MCF 10A (cell line): ENCODE data around the gene C2CD4D. TPM values are rescaled to one million over a fixed set of nuclear protein-coding genes. Genes with fewer than 3 reads are reported as not detected.

Experiments
- BruUV-seq: library from RNA; stranded (reverse); fragments of 400-500 nt; replicated peaks from 2 replicates; lab custom pipeline; 2021; lab: Mats Ljungman, UMichigan
- CTCF ChIA-PET: fragments of 300-600 bp; sonication (Branson Sonifier 250); formaldehyde crosslinking; extraction: SDS; loops from one replicate; lab custom pipeline; 2021; ENCODE audit warnings: antibody characterized with exemption, inconsistent platforms; lab: Yijun Ruan, JAX
- POLR2A ChIA-PET: fragments of 300-600, 350-650 bp; sonication (Branson Sonifier 250); formaldehyde crosslinking; extraction: SDS; loops from one replicate; lab custom pipeline; 2020; ENCODE audit warnings: antibody characterized with exemption, inconsistent platforms; lab: Yijun Ruan, JAX
- DNase-seq: peaks from one replicate; pipeline ENCODE4 v3.0.0-alpha.2; 2018; ENCODE audit not compliant: unreplicated experiment
- H3K27ac Mint-ChIP-seq: one replicate; pipeline ENCODE4 v1.8.0; 2022; ENCODE audit warnings: mild to moderate bottlenecking, low read depth, mixed read lengths; ENCODE audit not compliant: unreplicated experiment
- H3K27me3 Mint-ChIP-seq: one replicate; pipeline ENCODE4 v1.8.0; 2022; ENCODE audit warnings: mixed read lengths; ENCODE audit not compliant: insufficient read depth, unreplicated experiment
- H3K36me3 Mint-ChIP-seq: one replicate; pipeline ENCODE4 v1.8.0; 2022; ENCODE audit warnings: mild to moderate bottlenecking, moderate library complexity, mixed read lengths; ENCODE audit not compliant: insufficient read depth, unreplicated experiment
- H3K4me1 Mint-ChIP-seq: one replicate; pipeline ENCODE4 v1.8.0; 2022; ENCODE audit warnings: mixed read lengths; ENCODE audit not compliant: insufficient read depth, unreplicated experiment
- H3K4me3 Mint-ChIP-seq: one replicate; pipeline ENCODE4 v1.8.0; 2022; ENCODE audit warnings: mild to moderate bottlenecking, moderate library complexity, mixed read lengths; ENCODE audit not compliant: unreplicated experiment
- H3K9me3 Mint-ChIP-seq: one replicate; pipeline ENCODE4 v1.8.0; 2022; ENCODE audit warnings: mixed read lengths; ENCODE audit not compliant: unreplicated experiment
- intact Hi-C: fragments of 100-400 bp; cut with micrococcal nuclease; formaldehyde crosslinking; loops from 2 replicates; pipeline ENCODE4 v1.14.1; 2022
- total RNA-seq: library from RNA; stranded (reverse); gene quantifications from 2 replicates; pipeline ENCODE4 v1.2.3, GENCODE V29; 2022
- TF ChIP-seq, protein P1 (sequence below): fragments of 200-600 bp; IDR thresholded peaks from one replicate; pipeline ENCODE4 v1.8.0; 2022; ENCODE audit warnings: antibody characterized with exemption, mild to moderate bottlenecking; ENCODE audit not compliant: unreplicated experiment

Gene C2CD4D
- total RNA-seq, 1 experiment from 2014 or later = not detected

DNA sequence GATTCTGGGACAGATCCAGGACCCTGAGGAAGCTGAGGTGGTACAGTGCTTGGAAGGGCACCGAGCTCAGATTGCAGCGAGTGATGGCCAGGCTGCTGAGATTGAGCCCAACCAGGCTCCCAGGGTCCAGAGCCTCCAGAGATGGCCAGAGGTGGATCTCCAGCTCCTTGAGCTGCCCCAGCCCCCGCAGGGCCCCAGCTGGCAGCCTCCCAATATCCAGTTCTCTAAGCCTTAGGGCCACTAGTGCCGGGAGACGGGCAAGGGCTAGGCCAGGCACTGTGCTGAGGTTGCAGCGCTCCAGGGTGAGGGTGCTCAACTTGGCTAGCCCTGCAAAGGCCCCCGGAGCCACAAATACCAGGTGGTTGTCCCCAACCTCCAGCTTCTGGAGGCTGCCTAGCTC is 37.8 kb downstream of the C2CD4D start:
- Mint-ChIP-seq H3K4me1 (peaks cover 8% of the 10 kb centered on the region), H3K9me3 (no peaks in the 10 kb centered on the region), H3K27ac (no peak overlapping the region), H3K36me3 (no peaks in the 10 kb centered on the region), H3K4me3 (no peak overlapping the region), H3K27me3 (peaks cover 70% of the 10 kb centered on the region)
- CTCF ChIA-PET = interaction anchor here (0.6 to 0.7 kb wide), 2 partner anchors 10 to 132 kb away, joined by 3 read pairs; no protein-coding TSS in a partner anchor
- TF ChIP-seq, protein P1, sequence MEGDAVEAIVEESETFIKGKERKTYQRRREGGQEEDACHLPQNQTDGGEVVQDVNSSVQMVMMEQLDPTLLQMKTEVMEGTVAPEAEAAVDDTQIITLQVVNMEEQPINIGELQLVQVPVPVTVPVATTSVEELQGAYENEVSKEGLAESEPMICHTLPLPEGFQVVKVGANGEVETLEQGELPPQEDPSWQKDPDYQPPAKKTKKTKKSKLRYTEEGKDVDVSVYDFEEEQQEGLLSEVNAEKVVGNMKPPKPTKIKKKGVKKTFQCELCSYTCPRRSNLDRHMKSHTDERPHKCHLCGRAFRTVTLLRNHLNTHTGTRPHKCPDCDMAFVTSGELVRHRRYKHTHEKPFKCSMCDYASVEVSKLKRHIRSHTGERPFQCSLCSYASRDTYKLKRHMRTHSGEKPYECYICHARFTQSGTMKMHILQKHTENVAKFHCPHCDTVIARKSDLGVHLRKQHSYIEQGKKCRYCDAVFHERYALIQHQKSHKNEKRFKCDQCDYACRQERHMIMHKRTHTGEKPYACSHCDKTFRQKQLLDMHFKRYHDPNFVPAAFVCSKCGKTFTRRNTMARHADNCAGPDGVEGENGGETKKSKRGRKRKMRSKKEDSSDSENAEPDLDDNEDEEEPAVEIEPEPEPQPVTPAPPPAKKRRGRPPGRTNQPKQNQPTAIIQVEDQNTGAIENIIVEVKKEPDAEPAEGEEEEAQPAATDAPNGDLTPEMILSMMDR = no peak
- intact Hi-C loops = no loop called here
- BruUV-seq = no TSS peak
- no peak for DNase-seq
- POLR2A ChIA-PET = interaction anchor here (1.8 kb wide), 1 partner anchor 19 kb away, joined by 6 read pairs; no protein-coding TSS in a partner anchor

DNA sequence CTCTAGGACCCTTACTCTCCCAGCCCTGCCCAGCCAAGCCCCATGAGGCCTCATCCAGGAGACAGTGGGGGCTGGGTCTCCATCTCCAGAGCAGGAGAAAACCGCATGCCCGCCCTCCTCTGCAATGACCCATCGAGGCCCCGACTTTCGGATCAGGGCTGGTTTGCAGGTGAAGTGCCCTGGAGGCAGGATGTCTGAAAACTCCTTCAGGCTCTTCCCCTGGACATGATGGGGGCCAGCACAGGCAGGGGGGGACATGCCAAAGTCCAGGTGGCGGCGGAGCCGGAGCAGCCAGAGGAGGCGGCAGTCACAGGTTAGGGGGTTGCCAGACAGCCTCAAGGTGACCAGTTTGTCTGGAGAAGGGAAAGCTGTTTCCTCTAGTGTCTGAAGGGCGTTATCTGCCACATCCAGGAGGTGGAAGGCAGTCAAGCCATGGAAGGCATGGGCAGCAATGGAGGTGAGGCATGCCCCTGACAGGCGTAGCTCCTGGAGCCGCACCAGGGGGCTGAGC is 38.3 kb downstream of the C2CD4D start:
- TF ChIP-seq, protein P1 = no peak
- DNase-seq = no peak
- Mint-ChIP-seq H3K4me1 (peaks cover 8% of the 10 kb centered on the region), H3K27me3 (peaks cover 66% of the 10 kb centered on the region), H3K27ac (no peak overlapping the region), H3K36me3 (no peaks in the 10 kb centered on the region), H3K9me3 (no peaks in the 10 kb centered on the region), H3K4me3 (no peak overlapping the region)
- POLR2A ChIA-PET = interaction anchor here (1.8 kb wide), 1 partner anchor 19 kb away, joined by 6 read pairs; no protein-coding TSS in a partner anchor
- CTCF ChIA-PET = interaction anchor here (0.7 kb wide), 1 partner anchor 132 kb away, joined by 3 read pairs; no protein-coding TSS in a partner anchor
- intact Hi-C loops = no loop called here
- BruUV-seq = no TSS peak

DNA sequence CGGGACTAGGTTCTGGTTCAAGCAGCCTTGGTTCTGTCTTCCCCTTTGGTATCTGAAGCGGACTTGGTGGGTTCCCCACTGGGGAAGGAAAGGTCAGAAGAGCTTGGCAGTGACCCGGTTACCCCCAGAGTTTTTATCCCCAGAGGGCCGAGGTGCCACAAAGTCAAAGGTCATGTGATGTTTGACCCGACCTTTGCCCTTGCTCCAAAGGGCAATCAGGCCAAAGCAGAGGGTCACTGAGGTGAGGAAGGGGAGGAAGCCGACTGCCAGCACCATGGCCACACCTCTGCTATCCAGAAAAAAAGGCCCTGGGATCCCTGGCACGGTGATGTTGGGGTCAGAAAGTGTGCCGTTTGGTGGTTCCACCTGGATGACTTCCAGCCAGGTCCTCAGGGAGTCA is 38.8 kb downstream of the C2CD4D start:
- intact Hi-C loops = no loop called here
- no TSS peak for BruUV-seq
- peaks cover 61% of the 10 kb centered on the region for H3K27me3 Mint-ChIP-seq
- no peak overlapping the region for H3K4me3 Mint-ChIP-seq
- no peak overlapping the region for H3K27ac Mint-ChIP-seq
- peaks cover 8% of the 10 kb centered on the region for H3K4me1 Mint-ChIP-seq
- TF ChIP-seq, protein P1 = no peak
- no peak for DNase-seq
- H3K9me3 Mint-ChIP-seq = no peaks in the 10 kb centered on the region
- ChIA-PET POLR2A (interaction anchor here (3.1 kb wide), 1 partner anchor 12 kb away, joined by 13 read pairs; the partner anchor contains the start of gene TDRKH), CTCF (interaction anchor here (0.8 kb wide), 1 partner anchor 20 kb away, joined by 4 read pairs; no protein-coding TSS in a partner anchor)
- H3K36me3 Mint-ChIP-seq = no peaks in the 10 kb centered on the region

DNA sequence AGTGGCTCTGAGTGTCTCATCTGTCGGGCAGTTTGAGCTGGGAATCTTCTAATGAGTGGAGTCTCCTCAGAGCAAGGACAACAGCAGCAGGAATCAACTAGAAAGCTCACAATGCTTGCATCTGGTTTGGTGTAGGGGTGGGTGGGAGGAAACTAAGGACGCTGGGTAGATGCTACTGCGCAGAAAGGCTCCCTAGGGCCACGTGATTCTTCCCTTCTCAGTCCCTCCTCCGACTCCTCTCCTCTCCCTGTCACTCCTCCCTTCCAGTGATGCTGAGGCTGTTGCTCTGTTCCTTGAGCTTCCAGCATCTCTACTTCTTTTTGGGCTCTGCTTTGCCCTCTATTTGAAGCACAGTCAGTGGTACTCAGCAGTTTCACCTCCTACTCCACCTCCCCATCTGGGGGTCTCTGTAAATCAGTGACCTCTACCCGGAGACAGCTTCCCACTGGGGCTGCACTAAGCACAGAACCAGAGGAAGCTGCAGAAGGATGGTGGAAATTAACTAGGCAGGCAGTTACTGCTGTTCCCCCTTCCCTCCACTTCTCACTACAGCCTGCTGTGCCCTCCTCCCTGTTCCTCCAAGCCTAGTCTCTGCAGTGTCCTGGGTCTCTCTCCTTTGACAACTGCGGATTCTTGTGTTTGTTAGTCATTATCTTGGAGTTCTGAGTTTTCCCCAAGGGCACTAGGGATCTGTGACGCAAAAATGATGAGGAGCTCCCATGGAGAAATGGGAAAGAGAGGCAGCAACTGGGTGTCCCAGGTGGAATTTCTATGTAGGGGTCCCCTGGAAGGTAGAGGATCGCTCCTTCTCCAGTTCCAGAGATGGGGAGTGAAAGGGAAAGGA is 40.2 kb downstream of the C2CD4D start:
- H3K4me3 Mint-ChIP-seq = no peak overlapping the region
- intact Hi-C loops = no loop called here
- peaks cover 46% of the 10 kb centered on the region for H3K27me3 Mint-ChIP-seq
- CTCF ChIA-PET = interaction anchor here (0.6 to 1.1 kb wide), 3 partner anchors 13 to 459 kb away, joined by 3 to 4 read pairs (median 3); no protein-coding TSS in a partner anchor
- BruUV-seq = no TSS peak
- DNase-seq = no peak
- no peaks in the 10 kb centered on the region for H3K36me3 Mint-ChIP-seq
- H3K4me1 Mint-ChIP-seq = peaks cover 8% of the 10 kb centered on the region
- POLR2A ChIA-PET = interaction anchor here (1.0 to 3.1 kb wide), 2 partner anchors 11 to 27 kb away, joined by 3 to 13 read pairs; partner anchors contain the start of gene TDRKH
- no peak overlapping the region for H3K27ac Mint-ChIP-seq
- H3K9me3 Mint-ChIP-seq = no peaks in the 10 kb centered on the region
- TF ChIP-seq, protein P1 = no peak
